ENCODE measurements around the gene KMT2E. TPM values are rescaled to one million over a fixed set of nuclear protein-coding genes. Genes with fewer than 3 reads are reported as not detected.

Gene KMT2E
- polyA plus RNA-seq, 4 donors: 65.9 to 86.6 (median 77.0) TPM

GRCh38 chr7:105118612-105119600 is 104.9 kb downstream of the KMT2E start:
- no peak for DNase-seq (ENCODE audit: low read depth in 4 of 4, low spot score in 3 of 4)

GRCh38 chr7:105122619-105123018 is 108.6 kb downstream of the KMT2E start:
- DNase-seq (ENCODE audit: low read depth in 4 of 4, low spot score in 3 of 4): no peak

- DNase-seq (ENCODE audit: low read depth in 4 of 4, low spot score in 3 of 4): no peak
These were observed 111.7 kb downstream of the KMT2E start for GRCh38 chr7:105125745-105126144.

- no peak for DNase-seq (ENCODE audit: low read depth in 4 of 4, low spot score in 3 of 4)
These were observed 112.5 kb downstream of the KMT2E start for GRCh38 chr7:105126436-105126975.

GRCh38 chr7:105127179-105127578 is 113.2 kb downstream of the KMT2E start:
- no peak for DNase-seq (ENCODE audit: low read depth in 4 of 4, low spot score in 3 of 4)

- no peak for DNase-seq (ENCODE audit: low read depth in 4 of 4, low spot score in 3 of 4)
These were observed 116.0 kb downstream of the KMT2E start for GRCh38 chr7:105130048-105130447.

GRCh38 chr7:105130580-105130979 is 116.6 kb downstream of the KMT2E start:
- DNase-seq (ENCODE audit: low read depth in 4 of 4, low spot score in 3 of 4): no peak

GRCh38 chr7:105131033-105131656 is 117.1 kb downstream of the KMT2E start:
- no peak for DNase-seq (ENCODE audit: low read depth in 4 of 4, low spot score in 3 of 4)

- DNase-seq (ENCODE audit: low read depth in 4 of 4, low spot score in 3 of 4): no peak
These were observed 117.9 kb downstream of the KMT2E start for GRCh38 chr7:105131890-105132289.

GRCh38 chr7:105132335-105132734 is 118.3 kb downstream of the KMT2E start:
- no peak for DNase-seq (ENCODE audit: low read depth in 4 of 4, low spot score in 3 of 4)

- no peak for DNase-seq (ENCODE audit: low read depth in 4 of 4, low spot score in 3 of 4)
These were observed 118.8 kb downstream of the KMT2E start for GRCh38 chr7:105132835-105133234.

GRCh38 chr7:105133358-105133757 is 119.4 kb downstream of the KMT2E start:
- DNase-seq (ENCODE audit: low read depth in 4 of 4, low spot score in 3 of 4): no peak

GRCh38 chr7:105133986-105134655 is 120.1 kb downstream of the KMT2E start:
- no peak for DNase-seq (ENCODE audit: low read depth in 4 of 4, low spot score in 3 of 4)

GRCh38 chr7:105136221-105136620 is 122.2 kb downstream of the KMT2E start:
- no peak for DNase-seq (ENCODE audit: low read depth in 4 of 4, low spot score in 3 of 4)

GRCh38 chr7:105137898-105138297 is 123.9 kb downstream of the KMT2E start:
- no peak for DNase-seq (ENCODE audit: low read depth in 4 of 4, low spot score in 3 of 4)

- no peak for DNase-seq (ENCODE audit: low read depth in 4 of 4, low spot score in 3 of 4)
These were observed 125.4 kb downstream of the KMT2E start for GRCh38 chr7:105139381-105139780.

- no peak for DNase-seq (ENCODE audit: low read depth in 4 of 4, low spot score in 3 of 4)
These were observed 127.1 kb downstream of the KMT2E start for GRCh38 chr7:105141068-105141467.

- no peak for DNase-seq (ENCODE audit: low read depth in 4 of 4, low spot score in 3 of 4)
These were observed 135.8 kb downstream of the KMT2E start for GRCh38 chr7:105149827-105150226.

GRCh38 chr7:105151152-105151551 is 137.1 kb downstream of the KMT2E start:
- no peak for DNase-seq (ENCODE audit: low read depth in 4 of 4, low spot score in 3 of 4)

GRCh38 chr7:105153531-105153930 is 139.5 kb downstream of the KMT2E start:
- DNase-seq (ENCODE audit: low read depth in 4 of 4, low spot score in 3 of 4): no peak

GRCh38 chr7:105154084-105154483 is 140.1 kb downstream of the KMT2E start:
- no peak for DNase-seq (ENCODE audit: low read depth in 4 of 4, low spot score in 3 of 4)

Data from right renal pelvis (tissue), 4 donors.